Measurements from ENCODE around the gene LGALS16.
"Not testable (repeated sequence)": the region's sequence is repeated elsewhere in the genome, so short reads cannot be mapped to it uniquely, and the experiment has no call there.

The LGALS16 gene

GRCh38 chr19:39655613-39656012 lies at the start of gene LGALS16:
Gene LGALS16 (plus strand): TSS chr19:39655913. CDS start chr19:39655962, 49 bp downstream.
- DNase-seq (ENCODE audit: low read depth in 2 of 3, low spot score in 2 of 3), result no peak

- DNase-seq (ENCODE audit: low read depth in 2 of 3, low spot score in 2 of 3), result no peak
Observed at GRCh38 chr19:39607021-39607420, 48.7 kb upstream of the LGALS16 start.

- no peak for DNase-seq (ENCODE audit: low read depth in 2 of 3, low spot score in 2 of 3)
Observed at GRCh38 chr19:39607561-39607960, 48.2 kb upstream of the LGALS16 start.

- no peak for DNase-seq (ENCODE audit: low read depth in 2 of 3, low spot score in 2 of 3)
Observed at GRCh38 chr19:39613597-39613996, 42.1 kb upstream of the LGALS16 start.

- no peak for DNase-seq (ENCODE audit: low read depth in 2 of 3, low spot score in 2 of 3)
Observed at GRCh38 chr19:39617745-39618144, 38.0 kb upstream of the LGALS16 start.

GRCh38 chr19:39623946-39624345 lies 31.8 kb upstream of the LGALS16 start:
- no peak for DNase-seq (ENCODE audit: low read depth in 2 of 3, low spot score in 2 of 3)

- not testable (repeated sequence) for DNase-seq (ENCODE audit: low read depth in 2 of 3, low spot score in 2 of 3)
Observed at GRCh38 chr19:39627631-39628030, 28.1 kb upstream of the LGALS16 start.

- no peak for DNase-seq (ENCODE audit: low read depth in 2 of 3, low spot score in 2 of 3)
Observed at GRCh38 chr19:39631178-39631577, 24.5 kb upstream of the LGALS16 start.

GRCh38 chr19:39631626-39632025 lies 24.1 kb upstream of the LGALS16 start:
- DNase-seq (ENCODE audit: low read depth in 2 of 3, low spot score in 2 of 3), result no peak

- no peak for DNase-seq (ENCODE audit: low read depth in 2 of 3, low spot score in 2 of 3)
Observed at GRCh38 chr19:39637891-39638290, 17.8 kb upstream of the LGALS16 start.

- no peak for DNase-seq (ENCODE audit: low read depth in 2 of 3, low spot score in 2 of 3)
Observed at GRCh38 chr19:39641773-39642172, 13.9 kb upstream of the LGALS16 start.

- no peak for DNase-seq (ENCODE audit: low read depth in 2 of 3, low spot score in 2 of 3)
Observed at GRCh38 chr19:39643591-39643990, 12.1 kb upstream of the LGALS16 start.

GRCh38 chr19:39645800-39646411 lies 9.8 kb upstream of the LGALS16 start:
- no peak for DNase-seq (ENCODE audit: low read depth in 2 of 3, low spot score in 2 of 3)

- no peak for DNase-seq (ENCODE audit: low read depth in 2 of 3, low spot score in 2 of 3)
Observed at GRCh38 chr19:39647918-39648317, 7.8 kb upstream of the LGALS16 start.

GRCh38 chr19:39659791-39660190 lies 4.1 kb downstream of the LGALS16 start:
- DNase-seq (ENCODE audit: low read depth in 2 of 3, low spot score in 2 of 3), result no peak

GRCh38 chr19:39660661-39661060 lies 4.9 kb downstream of the LGALS16 start:
- no peak for DNase-seq (ENCODE audit: low read depth in 2 of 3, low spot score in 2 of 3)

- no peak for DNase-seq (ENCODE audit: low read depth in 2 of 3, low spot score in 2 of 3)
Observed at GRCh38 chr19:39661565-39661964, 5.9 kb downstream of the LGALS16 start.

GRCh38 chr19:39669860-39670259 lies 14.1 kb downstream of the LGALS16 start:
- DNase-seq (ENCODE audit: low read depth in 2 of 3, low spot score in 2 of 3), result not testable (repeated sequence)

- no peak for DNase-seq (ENCODE audit: low read depth in 2 of 3, low spot score in 2 of 3)
Observed at GRCh38 chr19:39670998-39671397, 15.3 kb downstream of the LGALS16 start.

GRCh38 chr19:39671739-39672363 lies 16.1 kb downstream of the LGALS16 start:
- DNase-seq (ENCODE audit: low read depth in 2 of 3, low spot score in 2 of 3), result no peak

GRCh38 chr19:39672473-39672872 lies 16.8 kb downstream of the LGALS16 start:
- no peak for DNase-seq (ENCODE audit: low read depth in 2 of 3, low spot score in 2 of 3)

- not testable (repeated sequence) for DNase-seq (ENCODE audit: low read depth in 2 of 3, low spot score in 2 of 3)
Observed at GRCh38 chr19:39673862-39674261, 18.1 kb downstream of the LGALS16 start.

GRCh38 chr19:39676004-39676403 lies 20.3 kb downstream of the LGALS16 start:
- DNase-seq (ENCODE audit: low read depth in 2 of 3, low spot score in 2 of 3), result no peak
